SH-SY5Y (cell line): ENCODE measurements around the gene ST3GAL4.

Experiments used
- GATA2 ChIP-seq: IDR thresholded peaks from 2 replicates; pipeline ENCODE4 v1.6.1; 2011; ENCODE audit warnings: mild to moderate bottlenecking, low read depth, low read length
- GATA3 ChIP-seq: IDR thresholded peaks from 2 replicates; pipeline ENCODE4 v1.6.1; 2011; ENCODE audit warnings: low read depth, mild to moderate bottlenecking, low read length, moderate library complexity

DNA sequence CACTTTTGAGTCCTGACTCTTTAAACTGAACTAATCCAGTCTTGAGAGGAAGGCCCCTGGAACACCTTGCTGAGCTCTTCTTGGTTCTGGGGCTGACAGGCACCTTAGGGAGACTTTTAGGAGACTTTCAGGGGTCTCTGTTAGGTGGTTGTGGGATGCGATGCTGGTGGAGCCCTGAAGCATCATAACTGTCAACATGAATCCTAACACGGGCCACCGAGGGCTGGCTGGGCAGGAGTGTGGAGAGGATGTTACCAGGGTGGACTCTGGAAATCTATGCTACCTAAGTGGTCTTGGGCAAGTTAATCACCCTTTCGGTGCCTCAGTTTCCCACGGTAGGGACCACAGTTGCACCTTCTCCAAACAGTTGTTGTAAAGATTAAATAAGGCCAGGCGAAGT, 106.5 kb downstream of the ST3GAL4 start:
- no peak for TF ChIP-seq GATA2
- TF ChIP-seq GATA3 = no peak
